GM19043 (cell line): ENCODE data around the gene QRICH2.
A peak's percentile ranks its signal among the peaks of the same experiment; 100 is the strongest.
"Not testable (repeated sequence)": the region's sequence is repeated elsewhere in the genome, so short reads cannot be mapped to it uniquely, and the experiment has no call there.

Experiments
- ATAC-seq: cut with Tn5 transposase; IDR thresholded peaks from one replicate; pipeline ENCODE4 v1.9.1; 2021; ENCODE audit warnings: low read depth; ENCODE audit not compliant: unreplicated experiment

Gene QRICH2

GRCh38 chr17:76268015-76268749 is 39.9 kb downstream of the QRICH2 start:
- ATAC-seq: no peak

- ATAC-seq: not testable (repeated sequence)
These were observed 40.5 kb downstream of the QRICH2 start for GRCh38 chr17:76267581-76268001.

- ATAC-seq: no peak
These were observed 41.0 kb downstream of the QRICH2 start for GRCh38 chr17:76267051-76267576.

- no peak for ATAC-seq
These were observed 41.7 kb downstream of the QRICH2 start for GRCh38 chr17:76266244-76266938.

GRCh38 chr17:76265624-76266243 is 42.3 kb downstream of the QRICH2 start:
- no peak for ATAC-seq

GRCh38 chr17:76264755-76265623 is 43.1 kb downstream of the QRICH2 start, which contains the start of gene UBALD2:
Gene UBALD2 (plus strand): TSS chr17:76265348. CDS start chr17:76265506, 158 bp downstream.
- peak; percentile 68 for ATAC-seq

- ATAC-seq: no peak
These were observed 43.7 kb downstream of the QRICH2 start for GRCh38 chr17:76264425-76264754.

GRCh38 chr17:76263896-76264295 is 44.2 kb downstream of the QRICH2 start:
- no peak for ATAC-seq

GRCh38 chr17:76262732-76263344 is 45.2 kb downstream of the QRICH2 start:
- ATAC-seq: no peak

- ATAC-seq: no peak
These were observed 46.5 kb downstream of the QRICH2 start for GRCh38 chr17:76261421-76262215.

- no peak for ATAC-seq
These were observed 47.4 kb downstream of the QRICH2 start for GRCh38 chr17:76260669-76261068.

GRCh38 chr17:76260220-76260619 is 47.9 kb downstream of the QRICH2 start:
- no peak for ATAC-seq

GRCh38 chr17:76256430-76257050 is 51.5 kb downstream of the QRICH2 start:
- ATAC-seq: not testable (repeated sequence)

- ATAC-seq: no peak
These were observed 52.2 kb downstream of the QRICH2 start for GRCh38 chr17:76255801-76256429.

GRCh38 chr17:76254275-76254674 is 53.8 kb downstream of the QRICH2 start:
- ATAC-seq: no peak

- ATAC-seq: no peak
These were observed 54.2 kb downstream of the QRICH2 start for GRCh38 chr17:76253841-76254240.

GRCh38 chr17:76252967-76253766 is 54.9 kb downstream of the QRICH2 start:
- not testable (repeated sequence) for ATAC-seq
